HuH-7 (cell line): Measurements from ENCODE around the gene MID1IP1.

ENCODE experiments used
- DNase-seq: peaks from one replicate; pipeline ENCODE4 v3.0.0; 2011; ENCODE audit warnings: low spot score

The MID1IP1 gene

GRCh38 chrX:38816155-38816554 is 14.9 kb downstream of the MID1IP1 start:
- no peak for DNase-seq

GRCh38 chrX:38817004-38817703 is 15.9 kb downstream of the MID1IP1 start:
- no peak for DNase-seq

- DNase-seq: no peak
These were observed 17.9 kb downstream of the MID1IP1 start for GRCh38 chrX:38819163-38819562.

DNA sequence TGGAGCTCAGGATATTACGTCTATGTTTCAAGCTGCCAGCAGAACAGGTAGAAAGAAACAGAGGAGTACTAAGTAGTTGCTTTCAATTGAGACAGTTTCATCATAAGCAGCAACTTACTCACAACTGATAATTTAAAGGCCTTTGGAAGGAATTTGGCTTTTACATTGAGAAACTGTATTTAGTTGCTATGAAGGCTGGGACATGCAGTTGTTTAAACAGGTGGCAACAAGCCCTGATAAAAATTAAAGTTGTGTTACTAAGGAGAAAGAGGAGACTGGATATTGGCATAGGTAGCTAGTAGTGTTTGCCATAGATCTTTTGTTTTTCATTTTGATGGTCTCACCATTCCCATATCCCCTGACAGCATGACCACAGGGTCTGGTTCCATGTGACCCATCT is 18.4 kb downstream of the MID1IP1 start:
- no peak for DNase-seq

DNA sequence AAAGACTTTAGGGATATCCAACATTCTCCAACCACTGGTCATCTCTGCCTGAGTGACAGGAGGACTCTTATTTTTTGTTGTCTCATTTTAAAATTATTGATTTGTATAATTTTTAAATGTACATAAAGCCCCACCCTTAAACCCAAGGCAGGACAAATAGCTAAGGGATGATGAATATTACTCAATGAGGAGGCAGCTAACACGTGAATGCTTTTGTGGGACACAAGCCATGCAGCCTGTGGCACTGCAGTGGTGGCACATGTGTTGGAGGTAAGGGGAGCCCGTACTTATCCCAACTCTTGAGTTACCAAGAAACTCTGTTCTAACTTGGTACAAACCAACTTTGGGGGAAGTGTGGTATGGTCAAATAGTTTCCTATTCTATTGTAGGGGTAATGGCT is 19.5 kb downstream of the MID1IP1 start:
- no peak for DNase-seq

GRCh38 chrX:38824176-38824575 is 22.9 kb downstream of the MID1IP1 start:
- DNase-seq: no peak

GRCh38 chrX:38831949-38832348 is 30.7 kb downstream of the MID1IP1 start:
- DNase-seq: no peak

DNA sequence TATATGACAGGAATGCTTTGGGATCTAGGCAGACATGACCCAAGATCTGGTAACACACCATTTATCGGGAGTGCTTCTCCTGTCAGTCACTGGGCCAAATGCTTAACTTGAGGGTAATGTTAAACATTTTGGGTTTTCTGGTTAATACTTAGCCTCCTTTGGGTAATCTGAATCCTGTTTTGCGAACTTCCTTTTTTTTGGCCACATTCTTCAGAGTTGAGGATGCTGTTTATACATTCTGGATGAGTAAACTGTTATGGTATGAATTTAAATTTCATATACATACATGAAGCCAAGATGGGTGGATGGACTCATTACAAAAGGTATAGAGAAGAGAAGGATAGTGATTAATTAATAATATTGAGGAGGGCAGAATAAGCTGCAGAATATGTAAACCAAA is 36.1 kb downstream of the MID1IP1 start:
- no peak for DNase-seq

DNA sequence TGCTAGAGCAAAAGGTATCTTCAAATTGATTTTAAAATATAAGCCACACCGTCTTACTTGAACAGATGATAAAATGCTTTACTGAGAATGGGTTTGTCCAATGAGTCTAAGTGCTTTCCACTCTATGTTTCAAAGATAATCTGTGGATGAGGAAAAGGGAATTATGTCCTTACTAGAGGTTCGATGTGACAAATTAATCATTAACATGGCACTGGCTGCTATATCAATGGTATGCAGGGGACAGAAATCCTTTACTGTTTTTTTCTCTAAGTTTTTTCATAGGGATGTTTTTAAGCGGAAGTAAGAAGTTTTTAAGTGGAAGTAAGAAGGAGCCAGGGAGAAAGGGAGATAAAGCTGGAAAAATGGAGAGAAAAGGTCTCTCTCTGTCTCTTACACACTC is 38.0 kb downstream of the MID1IP1 start:
- no peak for DNase-seq

DNA sequence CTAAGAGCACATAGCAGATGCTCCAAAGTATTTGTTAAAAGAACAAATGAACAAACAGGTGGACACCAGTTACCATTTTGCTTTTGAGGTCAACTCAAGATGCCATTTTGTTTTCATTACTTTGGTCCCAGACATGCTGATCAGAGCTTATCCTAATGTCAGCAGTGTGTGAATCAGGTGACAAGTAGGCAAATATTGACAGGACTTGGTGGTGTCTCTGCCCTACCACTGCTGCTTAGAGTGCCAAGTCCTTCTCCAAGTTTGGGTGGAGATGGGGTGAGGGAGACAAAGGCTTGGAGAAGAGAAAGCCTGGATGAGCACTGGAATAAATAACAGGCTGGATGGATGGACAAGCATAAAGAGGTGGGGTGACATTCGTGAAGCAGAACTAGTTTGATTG is 38.7 kb downstream of the MID1IP1 start:
- DNase-seq: no peak

DNA sequence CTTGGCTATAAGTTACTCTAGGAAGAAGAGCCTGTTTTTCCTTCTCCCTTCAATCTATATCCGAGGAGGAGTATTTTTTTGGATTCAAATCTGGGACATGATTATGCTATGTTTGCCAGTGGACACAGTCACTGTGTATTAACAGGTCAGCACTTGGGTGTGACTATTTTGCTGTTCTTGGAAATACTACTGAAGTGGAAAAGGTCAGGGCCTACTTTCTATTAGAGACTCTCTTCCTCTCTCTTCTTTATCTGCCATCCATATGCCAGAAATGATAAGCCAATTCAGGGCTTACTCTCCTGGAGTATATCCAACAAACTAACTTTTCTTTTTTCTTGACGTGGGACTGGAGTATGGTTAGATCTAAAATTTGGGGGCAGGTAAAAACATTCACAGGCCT is 40.5 kb downstream of the MID1IP1 start:
- no peak for DNase-seq

DNA sequence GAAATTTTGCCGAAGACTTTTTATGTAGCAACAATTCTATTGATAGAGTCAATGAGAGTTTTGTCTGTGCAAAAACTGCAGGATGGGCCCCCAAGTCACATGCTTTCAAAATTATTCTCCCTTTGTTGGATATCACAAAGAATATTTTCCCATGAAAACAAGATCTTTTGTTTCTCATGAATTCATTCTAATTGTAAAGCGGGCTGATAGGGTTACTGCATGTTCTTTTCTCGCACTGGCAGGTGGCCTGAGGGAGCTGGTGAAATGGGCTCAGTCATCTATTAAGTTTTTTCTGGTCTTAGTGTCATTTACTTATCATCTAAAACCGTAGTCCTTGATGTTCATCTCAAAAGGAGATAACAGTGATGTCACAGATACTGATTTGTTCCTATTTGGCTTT is 44.2 kb downstream of the MID1IP1 start:
- DNase-seq: no peak

GRCh38 chrX:38847206-38847902 is 46.1 kb downstream of the MID1IP1 start:
- no peak for DNase-seq

GRCh38 chrX:38847903-38848230 is 46.6 kb downstream of the MID1IP1 start:
- DNase-seq: no peak

GRCh38 chrX:38848671-38849455 is 47.6 kb downstream of the MID1IP1 start:
- DNase-seq: no peak

GRCh38 chrX:38850807-38851544 is 49.7 kb downstream of the MID1IP1 start:
- DNase-seq: no peak

- DNase-seq: no peak
These were observed 53.0 kb downstream of the MID1IP1 start for GRCh38 chrX:38854305-38854704.
